GM12801 (cell line): ENCODE results near the gene ROBO1.

ENCODE experiments used
- TF ChIP-seq, protein P1 (sequence below): IDR thresholded peaks from one replicate; pipeline ENCODE4 v1.5.1; 2011; ENCODE audit warnings: control low read depth; ENCODE audit not compliant: insufficient read length; ENCODE audit errors: extremely low read depth

ROBO1 gene

DNA sequence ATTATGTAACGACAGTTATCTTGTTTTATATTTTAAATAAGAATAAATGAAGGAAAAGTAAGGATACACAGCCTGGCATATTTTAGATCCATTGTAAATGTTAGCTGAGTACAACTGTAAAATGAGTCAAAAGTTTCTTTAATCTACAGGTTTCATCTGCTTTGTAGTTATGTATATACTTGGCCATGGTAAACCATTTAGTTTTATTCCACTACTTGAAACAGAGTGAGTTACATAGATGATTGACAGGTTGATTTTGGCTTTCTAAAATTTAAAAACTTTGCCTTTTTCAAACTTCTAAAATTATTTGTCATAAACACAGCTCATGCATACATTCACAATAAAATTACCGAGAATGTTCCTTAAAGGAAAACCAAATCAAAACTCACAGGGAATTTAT lies 371.2 kb downstream of the ROBO1 start:
- TF ChIP-seq, protein P1, sequence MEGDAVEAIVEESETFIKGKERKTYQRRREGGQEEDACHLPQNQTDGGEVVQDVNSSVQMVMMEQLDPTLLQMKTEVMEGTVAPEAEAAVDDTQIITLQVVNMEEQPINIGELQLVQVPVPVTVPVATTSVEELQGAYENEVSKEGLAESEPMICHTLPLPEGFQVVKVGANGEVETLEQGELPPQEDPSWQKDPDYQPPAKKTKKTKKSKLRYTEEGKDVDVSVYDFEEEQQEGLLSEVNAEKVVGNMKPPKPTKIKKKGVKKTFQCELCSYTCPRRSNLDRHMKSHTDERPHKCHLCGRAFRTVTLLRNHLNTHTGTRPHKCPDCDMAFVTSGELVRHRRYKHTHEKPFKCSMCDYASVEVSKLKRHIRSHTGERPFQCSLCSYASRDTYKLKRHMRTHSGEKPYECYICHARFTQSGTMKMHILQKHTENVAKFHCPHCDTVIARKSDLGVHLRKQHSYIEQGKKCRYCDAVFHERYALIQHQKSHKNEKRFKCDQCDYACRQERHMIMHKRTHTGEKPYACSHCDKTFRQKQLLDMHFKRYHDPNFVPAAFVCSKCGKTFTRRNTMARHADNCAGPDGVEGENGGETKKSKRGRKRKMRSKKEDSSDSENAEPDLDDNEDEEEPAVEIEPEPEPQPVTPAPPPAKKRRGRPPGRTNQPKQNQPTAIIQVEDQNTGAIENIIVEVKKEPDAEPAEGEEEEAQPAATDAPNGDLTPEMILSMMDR = no peak

DNA sequence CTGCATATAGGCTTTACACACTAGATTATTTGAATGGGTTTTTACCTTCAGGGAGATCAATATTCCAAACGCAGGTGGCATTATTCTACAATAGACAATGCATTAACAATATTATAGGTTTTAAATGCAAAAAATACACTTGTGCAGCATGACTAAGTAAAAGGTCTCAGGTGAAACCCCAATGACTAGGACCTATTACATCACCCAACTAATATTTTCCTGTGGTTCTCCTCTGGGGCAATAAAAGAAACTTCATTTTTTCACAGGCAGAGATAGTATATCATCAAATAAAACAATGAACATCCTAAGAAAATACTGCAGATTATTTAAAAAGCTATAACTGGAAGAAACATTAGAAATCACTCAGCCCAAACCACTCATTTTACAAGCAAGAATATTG lies 375.3 kb downstream of the ROBO1 start:
- TF ChIP-seq, protein P1 = no peak

GRCh38 chr3:79390352-79390751 lies 377.4 kb downstream of the ROBO1 start:
- TF ChIP-seq, protein P1 = no peak

GRCh38 chr3:79385211-79385610 lies 382.6 kb downstream of the ROBO1 start:
- TF ChIP-seq, protein P1 = no peak

DNA sequence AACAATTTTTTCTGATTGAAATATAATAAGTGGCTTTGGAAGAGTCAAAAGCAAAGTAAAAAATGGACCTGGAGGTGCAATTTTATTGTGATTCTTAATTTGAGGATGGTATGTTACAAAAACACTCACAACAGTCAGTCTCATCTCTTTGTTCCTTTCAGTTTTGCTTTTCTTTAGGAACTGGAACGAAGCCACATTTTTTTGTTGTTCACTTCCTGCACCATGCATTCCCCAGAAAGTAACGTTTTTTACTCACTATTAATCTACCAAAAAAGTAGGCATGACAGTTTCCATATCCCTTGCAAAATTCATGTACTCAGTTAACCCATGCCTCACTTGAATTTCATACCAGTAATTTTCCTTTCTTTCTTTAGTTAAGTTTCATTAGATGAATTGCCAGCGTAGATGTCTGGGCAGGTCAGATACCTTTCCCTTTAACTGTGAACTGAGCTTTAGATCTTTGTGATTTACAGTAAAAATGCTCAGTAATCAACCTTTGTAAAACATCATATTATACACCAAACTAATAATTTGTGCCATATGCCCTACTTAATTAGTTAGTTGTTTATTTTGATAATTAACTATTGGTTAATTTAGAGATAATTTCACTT lies 384.3 kb downstream of the ROBO1 start:
- TF ChIP-seq, protein P1 = no peak

DNA sequence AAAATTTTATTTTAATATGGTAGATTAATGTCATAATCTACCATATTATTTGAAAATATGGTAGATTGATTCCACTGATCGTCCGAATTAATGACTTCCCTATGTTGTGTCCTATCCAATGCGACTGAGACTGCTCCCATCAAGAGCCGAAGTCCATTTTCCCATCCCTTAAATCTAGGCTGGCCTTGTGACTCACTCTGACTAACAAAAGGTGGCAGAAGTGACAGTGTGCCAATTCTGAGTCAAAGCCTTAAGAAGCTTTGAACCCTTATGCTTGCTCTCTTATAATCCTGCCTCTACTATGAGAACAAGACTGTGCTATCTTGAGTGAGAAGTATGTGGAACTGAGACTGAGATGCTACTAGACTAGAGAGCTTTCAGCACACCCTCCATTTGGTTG lies 387.2 kb downstream of the ROBO1 start:
- TF ChIP-seq, protein P1 = no peak

GRCh38 chr3:79378064-79378463 lies 389.7 kb downstream of the ROBO1 start:
- TF ChIP-seq, protein P1 = no peak
